ENCODE data around the gene LIME1. TPM values are rescaled to one million over a fixed set of nuclear protein-coding genes. Genes with fewer than 3 reads are reported as not detected.
A peak's percentile ranks its signal among the peaks of the same experiment; 100 is the strongest.

Gene LIME1
- total and polyA plus RNA-seq, 2 of the 4 experiments (the other 2 are of a cell fraction), result 0.36 to 7.8 TPM

GRCh38 chr20:63706852-63707557 lies 29.5 kb upstream of the LIME1 start:
- H3K4me1 ChIP-seq (ENCODE audit: control insufficient read depth, insufficient read depth, low read length), result peaks cover 10% of the 10 kb centered on the region
- no peaks in the 10 kb centered on the region for H3K9me1 ChIP-seq (ENCODE audit: insufficient read depth, low read length)
- in situ Hi-C loops (cut with MboI; ENCODE audit: low sequenced_read_pairs), result loop anchor here (10.0 kb wide), 1 partner anchor 158 kb away; the partner anchor contains the start of genes ABHD16B and TPD52L2
- no TSS peak for BruUV-seq (replicated peaks)
- H3K9me3 ChIP-seq (ENCODE audit: control insufficient read depth, insufficient read depth, low read length), result no peaks in the 10 kb centered on the region
- intact Hi-C loops (cut with micrococcal nuclease), result loop anchor here (2.0 kb wide), 1 partner anchor 158 kb away; the partner anchor contains the start of gene TPD52L2
- peak overlapping the region; percentile 41; the same call in 1 of the 2 replicates for H2BK120ac ChIP-seq (ENCODE audit: low read depth, low read length)
- peak overlapping the region; percentile 98 for H2AFZ ChIP-seq (replicated peaks; ENCODE audit: low read length, poor library complexity)
- no peaks in the 10 kb centered on the region for H3K27me3 ChIP-seq (ENCODE audit: control insufficient read depth, insufficient read depth, low read length)
- TF ChIP-seq SMC3 (IDR thresholded peaks at IDR 0.05; ENCODE audit: low read depth, low read length), result peak; percentile 6; the same call in 1 of the 2 replicates
- no peak for TF ChIP-seq MXI1 (IDR thresholded peaks at IDR 0.05; ENCODE audit: borderline replicate concordance, low read depth, low read length)
- TF ChIP-seq ELK1 (IDR thresholded peaks at IDR 0.05; ENCODE audit: borderline replicate concordance, low read depth, low read length), result no peak
- TF ChIP-seq NFE2L2 (IDR thresholded peaks at IDR 0.05; ENCODE audit: low read depth, low read length), result no peak
- TF ChIP-seq MAZ (IDR thresholded peaks at IDR 0.05; ENCODE audit: borderline replicate concordance, low read depth, low read length), result peak; percentile 69; the same call in 1 of the 2 replicates
- TF ChIP-seq RCOR1 (IDR thresholded peaks at IDR 0.05; ENCODE audit: insufficient replicate concordance, low read length), result no peak
- no peak for TF ChIP-seq CEBPB (IDR thresholded peaks at IDR 0.05; ENCODE audit: low read depth, low read length)
- no peak for TF ChIP-seq RFX5 (IDR thresholded peaks at IDR 0.05; ENCODE audit: low read depth, low read length)
- TF ChIP-seq CTCF (conservative IDR thresholded peaks at IDR 0.05; ENCODE audit: low read depth, low read length), result peak; percentile 25; the same call in 1 of the 2 replicates
- TF ChIP-seq FOS (IDR thresholded peaks at IDR 0.05; ENCODE audit: low read depth, low read length), result no peak
- peak; percentile 42; the same call in 1 of the 2 replicates for TF ChIP-seq RAD21 (IDR thresholded peaks at IDR 0.05; ENCODE audit: low read length)
- TF ChIP-seq CHD1 (IDR thresholded peaks at IDR 0.05; ENCODE audit: low read depth, low read length), result no peak
- no peak for TF ChIP-seq BHLHE40 (IDR thresholded peaks at IDR 0.05; ENCODE audit: low read depth, low read length)
- 12% methylated on average over 23 of the region's 56 CpGs; no CpG with 5 or more reads in 1 of the 2 experiments for WGBS, 2 experiments (ENCODE audit: extremely low coverage in 2 of 2, insufficient read length in 1 of 2)
- peak overlapping the region; percentile 92 for H3K4me2 ChIP-seq (ENCODE audit: low read depth, low read length)
- peak overlapping the region; percentile 77 for H2BK5ac ChIP-seq (ENCODE audit: low read depth, low read length, poor library complexity, severe bottlenecking)
- no peak overlapping the region for H2BK15ac ChIP-seq (ENCODE audit: low read depth, low read length)
- peaks cover 18 to 80% of the 10 kb centered on the region in 2 experiments for H3K79me1 ChIP-seq (ENCODE audit: low read depth in 1 of 2, low read length in 2 of 2)
- H4K91ac ChIP-seq (ENCODE audit: insufficient read depth, low read depth, low read length), result peak overlapping the region; percentile 63
- H4K8ac ChIP-seq (ENCODE audit: low read depth in 2 of 2, low read length in 2 of 2), result peak overlapping the region; percentile 69 to 93
- H2BK20ac ChIP-seq (ENCODE audit: low read depth, low read length), result no peak overlapping the region
- peak; percentile 64 for ATAC-seq (ENCODE audit: low read depth)
- no peak overlapping the region for H3K56ac ChIP-seq (ENCODE audit: extremely low read depth, insufficient read depth, low read length)
- peak overlapping the region; percentile 82 for H3K27ac ChIP-seq (ENCODE audit: insufficient read depth, low read length)
- peak; percentile 35 for DNase-seq
- peaks cover 41% of the 10 kb centered on the region for H3K36me3 ChIP-seq (ENCODE audit: control insufficient read depth, insufficient read depth, low read length)
- H4K5ac ChIP-seq (ENCODE audit: low read depth, low read length), result peak overlapping the region; percentile 35
- no peak overlapping the region for H3K18ac ChIP-seq (ENCODE audit: low read depth, low read length)
- H3K14ac ChIP-seq (replicated peaks; ENCODE audit: low read depth, low read length), result peak overlapping the region; percentile 92
- peak overlapping the region; percentile 79 for H3K9ac ChIP-seq (ENCODE audit: low read depth, low read length)
- peak overlapping the region; percentile 84 for H3K4me3 ChIP-seq (ENCODE audit: insufficient read depth, low read depth, low read length)
- peak overlapping the region; percentile 98 for H2AK9ac ChIP-seq (replicated peaks; ENCODE audit: low read depth, low read length, poor library complexity)
- peak overlapping the region; percentile 98 for H2AK5ac ChIP-seq (ENCODE audit: low read depth, low read length)
- POLR2A ChIA-PET (ENCODE audit: unreplicated experiment), result interaction anchor here (1.2 kb wide), 1 partner anchor 12 kb away, joined by 4 read pairs; no protein-coding TSS in a partner anchor
- peak overlapping the region; percentile 94 for H3K4ac ChIP-seq (ENCODE audit: low read depth, low read length)
- H3K23ac ChIP-seq (ENCODE audit: low read depth, low read length), result peak overlapping the region; percentile 81
- no peaks in the 10 kb centered on the region; the same call in 1 of the 2 replicates for H4K20me1 ChIP-seq (ENCODE audit: insufficient read depth, low read length)
- CTCF ChIA-PET, result interaction anchor here (1.1 kb wide), 1 partner anchor 9 kb away, joined by 8 read pairs; no protein-coding TSS in a partner anchor
- dilution Hi-C loops (cut with HindIII; ENCODE audit: low sequenced_read_pairs, unreplicated experiment), result no loop called here

Data from IMR-90 (cell line).